GM19238 (cell line): ENCODE measurements around the gene NOVA1.

Source experiments
- DNase-seq: peaks from one replicate; pipeline ENCODE4 v3.0.0; 2011; ENCODE audit warnings: low spot score; ENCODE audit not compliant: insufficient read length

Gene NOVA1

DNA sequence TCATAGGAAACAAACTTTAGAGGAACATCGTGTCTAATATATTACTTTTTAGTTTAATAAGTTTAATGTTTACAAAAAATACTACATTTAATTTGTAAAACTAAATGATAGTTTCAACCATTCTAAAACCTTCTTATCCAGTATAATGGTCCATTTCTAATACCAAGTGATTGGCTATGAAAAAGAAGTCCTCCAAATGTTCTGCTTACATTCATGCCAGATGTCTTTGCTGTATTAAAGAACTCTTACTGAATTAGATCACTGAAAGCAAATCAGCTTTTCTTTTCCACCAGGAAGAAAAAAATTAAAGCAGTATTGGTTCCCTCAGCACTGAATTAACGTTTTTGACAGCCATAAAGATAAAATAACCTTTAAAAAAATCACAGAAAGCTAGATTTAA lies 3.7 kb downstream of the NOVA1 start:
- DNase-seq = no peak

DNA sequence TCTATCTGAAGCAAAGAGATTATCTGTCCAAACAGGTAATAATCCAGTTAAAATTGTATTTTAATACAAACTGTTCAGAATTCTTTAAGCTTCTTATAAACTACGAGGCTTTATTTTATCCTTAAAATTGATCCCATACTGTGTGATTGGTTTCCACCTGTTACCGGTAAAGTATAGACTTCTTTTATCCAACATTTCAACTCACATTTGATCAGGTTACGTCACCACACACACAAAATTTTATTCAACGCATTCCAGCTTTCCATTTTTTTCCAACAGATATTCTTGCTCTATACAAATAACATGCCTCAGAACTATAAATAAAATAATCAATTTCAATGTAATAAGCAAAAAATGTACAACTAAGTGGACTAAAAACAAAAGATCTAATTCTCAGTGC lies 4.5 kb downstream of the NOVA1 start:
- no peak for DNase-seq

DNA sequence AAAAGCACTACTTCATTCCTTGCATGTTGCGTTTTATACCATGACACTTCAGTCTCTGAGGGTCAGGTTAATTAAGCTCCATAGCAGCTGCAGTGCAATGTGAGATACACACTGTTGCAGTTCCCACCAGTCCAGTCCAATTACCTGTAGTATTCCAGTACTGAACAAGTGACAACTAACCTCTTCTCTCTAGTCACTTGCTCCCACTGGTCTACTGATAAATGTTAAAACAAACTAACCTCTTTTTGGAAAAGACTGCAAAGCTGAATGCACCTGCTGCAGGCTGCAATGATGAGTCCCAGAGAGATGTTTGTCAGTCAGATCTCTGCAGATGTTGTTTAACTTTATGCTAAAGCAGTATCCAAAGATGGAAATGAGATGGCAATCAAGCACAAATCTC lies 7.9 kb downstream of the NOVA1 start:
- no peak for DNase-seq

DNA sequence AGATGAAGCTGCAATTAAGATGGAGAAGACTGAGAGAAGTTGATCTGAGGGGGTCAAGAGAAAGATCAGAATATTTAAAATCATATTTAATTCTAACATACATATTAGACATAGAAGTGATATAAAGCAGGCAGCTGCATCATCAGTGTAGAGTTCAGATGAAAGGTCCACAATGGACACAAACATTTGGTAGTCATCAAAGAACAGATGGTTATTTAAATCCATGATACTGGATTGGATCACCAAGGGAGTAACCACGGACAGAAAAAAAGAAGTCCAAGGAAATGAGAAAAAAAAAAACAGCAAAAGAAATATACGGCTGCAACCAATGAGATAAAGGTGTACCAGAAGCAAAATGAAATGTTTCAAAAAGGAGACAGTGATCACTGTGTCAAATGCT lies 20.1 kb downstream of the NOVA1 start:
- DNase-seq = no peak

DNA sequence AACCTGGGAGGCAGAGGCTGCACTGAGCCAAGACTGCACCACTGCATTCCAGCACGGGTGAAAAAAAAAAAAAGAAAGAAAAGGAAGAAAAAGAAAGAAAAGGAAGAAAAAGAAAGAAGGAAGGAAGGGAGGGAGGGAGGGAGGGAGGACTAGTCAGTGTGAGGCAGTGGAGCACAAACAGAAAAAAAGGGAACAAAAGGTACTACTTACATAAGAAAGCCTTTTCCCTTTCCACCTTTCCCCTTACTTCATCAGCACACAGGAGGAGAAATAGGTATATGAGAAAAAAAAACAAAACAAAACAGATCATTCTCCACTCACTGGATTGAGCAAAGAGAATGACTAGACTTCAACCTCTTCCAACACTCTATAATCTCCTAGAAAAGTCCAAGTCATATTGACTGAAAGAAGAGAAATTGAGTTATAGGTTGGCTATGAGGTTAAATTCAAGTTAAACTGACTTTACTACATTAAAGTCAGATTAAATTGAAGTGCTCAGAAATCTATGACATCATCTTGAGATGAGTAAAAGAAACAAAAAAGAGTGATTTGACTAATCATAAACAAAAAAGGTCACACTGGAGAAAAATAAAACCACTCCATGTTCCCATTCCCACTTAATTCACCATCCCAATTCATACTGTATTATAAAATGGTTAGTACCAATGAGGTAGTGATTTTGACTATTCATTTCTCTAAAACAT lies 43.6 kb downstream of the NOVA1 start:
- DNase-seq = no peak

DNA sequence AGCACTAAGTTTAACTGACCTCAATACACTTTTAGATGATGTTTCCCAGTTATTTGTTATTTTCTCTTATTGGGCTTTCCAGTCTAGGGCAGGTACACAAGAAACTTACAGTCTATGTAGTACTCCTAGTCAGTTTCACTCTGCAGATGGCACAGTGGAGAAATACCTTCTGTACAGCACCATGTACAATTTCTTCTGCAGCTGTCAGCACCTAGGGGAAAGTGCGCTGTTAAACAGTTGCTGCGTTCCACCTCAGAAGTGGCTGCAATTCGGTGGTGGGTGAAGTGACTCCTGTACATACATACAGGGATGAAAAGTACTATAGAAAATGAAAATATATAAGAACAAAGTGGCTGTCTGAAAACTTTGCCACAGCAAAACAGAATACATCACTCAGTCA lies 48.3 kb downstream of the NOVA1 start:
- no peak for DNase-seq

DNA sequence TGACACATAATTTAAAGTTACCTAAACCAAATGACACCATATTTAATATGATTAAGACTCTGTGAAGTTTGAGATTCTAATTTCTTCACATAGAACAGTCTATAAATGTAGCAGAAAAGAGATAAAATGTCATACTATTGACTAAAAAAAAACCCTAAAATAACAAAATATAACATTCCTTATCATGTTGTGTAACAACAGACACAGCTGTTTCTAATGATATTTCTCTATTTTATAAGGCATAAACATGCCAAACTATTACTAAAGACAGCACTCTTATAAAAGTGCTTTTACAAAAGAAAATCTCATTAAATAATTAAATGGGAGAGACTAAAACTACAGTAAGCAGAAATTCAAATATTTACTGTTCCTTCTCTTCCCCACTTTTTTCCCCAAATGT lies 49.4 kb downstream of the NOVA1 start:
- no peak for DNase-seq

DNA sequence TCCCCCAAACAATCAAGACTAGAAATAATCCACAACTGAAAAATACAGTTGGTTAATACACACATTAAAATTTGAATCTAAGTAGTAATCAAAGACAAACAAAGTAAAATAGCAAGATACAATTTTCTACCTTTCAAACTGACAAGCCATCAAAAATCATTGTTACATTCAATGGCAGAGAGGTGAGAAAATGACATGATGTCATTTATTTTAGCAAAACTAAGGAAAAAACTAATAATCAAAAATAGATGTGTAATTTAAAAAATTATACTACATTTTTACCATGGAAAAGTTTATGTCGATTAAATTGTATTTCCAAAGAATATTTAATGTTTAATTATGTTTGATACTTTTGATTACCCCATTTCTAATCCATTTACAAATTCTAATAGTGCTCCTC lies 59.7 kb downstream of the NOVA1 start:
- DNase-seq = no peak

DNA sequence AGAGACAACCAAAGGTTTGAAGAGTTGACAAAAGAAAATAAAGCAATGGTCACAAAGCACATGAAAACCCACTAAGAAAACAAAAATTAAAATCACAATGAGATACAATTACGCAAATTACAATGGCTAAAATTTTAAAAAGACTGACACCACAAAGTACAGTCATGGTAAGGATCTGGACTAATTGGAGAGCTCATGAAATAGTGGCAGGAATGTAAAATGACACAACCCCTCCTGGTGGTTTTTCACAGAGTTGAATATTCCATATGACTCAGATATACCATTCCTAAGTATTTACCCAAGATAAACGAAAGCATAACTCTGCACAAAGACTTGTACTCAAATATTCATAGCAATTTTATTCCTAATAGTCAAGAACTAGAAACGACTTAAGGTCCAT lies 65.9 kb downstream of the NOVA1 start:
- no peak for DNase-seq

DNA sequence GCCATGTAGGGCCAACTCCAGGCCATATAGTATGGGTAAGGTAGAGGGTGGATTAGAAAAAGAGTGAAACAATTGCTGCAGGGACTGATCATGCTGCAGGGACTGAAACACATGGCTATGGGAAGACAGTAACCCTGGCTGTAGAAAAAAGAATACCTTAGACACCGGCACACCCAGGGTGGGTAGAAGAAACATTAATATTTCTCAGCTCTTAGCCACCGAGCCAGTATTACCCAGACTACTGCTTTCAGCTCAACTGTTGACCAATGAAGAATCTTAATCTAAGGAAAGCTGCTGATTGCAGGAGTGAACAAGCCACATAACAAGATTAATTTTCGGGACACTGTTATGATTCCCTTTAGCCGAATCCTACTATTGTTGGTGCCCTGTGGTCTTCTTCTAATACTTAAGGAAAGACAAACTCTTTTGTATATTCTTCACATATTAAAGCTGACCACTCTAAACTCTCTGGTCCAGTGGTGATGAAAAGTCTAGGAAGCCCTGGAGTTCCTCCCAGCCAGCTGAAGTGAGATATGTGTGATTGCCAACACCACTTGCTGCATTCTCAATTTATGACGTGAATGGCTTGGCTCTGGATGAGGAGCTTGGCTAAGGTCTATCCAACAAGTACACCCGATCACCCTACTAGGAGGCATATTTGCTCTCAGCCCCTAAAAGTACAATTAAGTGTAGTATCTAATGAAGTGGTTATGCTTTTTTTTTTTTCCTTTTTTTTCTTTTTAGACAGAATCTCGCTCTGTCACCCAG lies 69.2 kb downstream of the NOVA1 start:
- DNase-seq = no peak

DNA sequence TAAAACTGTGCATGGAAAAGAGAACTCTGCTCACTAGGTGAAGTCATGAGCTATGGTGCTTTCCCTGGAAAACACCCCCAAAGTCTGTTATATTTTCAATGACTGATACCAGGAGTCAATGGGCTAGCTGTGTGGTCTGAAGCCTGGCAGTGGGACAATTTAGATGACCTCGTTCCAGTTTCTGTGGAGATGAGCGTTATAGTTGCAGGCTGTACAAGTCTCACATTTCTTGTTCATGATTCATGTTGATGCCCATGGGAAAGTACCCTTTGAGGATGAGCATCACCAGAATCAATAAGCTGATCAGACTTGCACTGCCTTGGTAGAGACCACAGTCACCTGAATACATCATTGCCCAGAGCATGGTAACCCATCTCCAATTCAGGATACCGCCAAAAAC lies 70.7 kb downstream of the NOVA1 start:
- DNase-seq = no peak

DNA sequence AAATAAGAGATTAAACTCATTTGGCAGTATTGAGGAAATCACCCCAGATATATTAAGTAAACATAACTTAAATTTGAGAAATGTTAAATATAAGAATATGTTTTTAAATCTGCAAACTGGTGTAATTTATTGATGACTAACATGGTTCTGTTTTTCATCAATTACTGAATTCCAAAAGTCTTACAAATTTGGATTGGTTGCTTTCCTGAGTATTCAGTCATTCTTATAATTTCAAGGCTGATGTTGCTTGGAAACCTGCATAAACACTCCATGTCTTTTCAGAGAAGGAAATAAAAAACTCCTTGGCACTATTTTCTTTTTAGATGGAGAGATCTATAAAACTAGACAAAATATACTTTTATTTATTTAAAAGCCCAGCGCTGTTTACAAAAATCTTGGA lies 71.7 kb downstream of the NOVA1 start:
- no peak for DNase-seq

DNA sequence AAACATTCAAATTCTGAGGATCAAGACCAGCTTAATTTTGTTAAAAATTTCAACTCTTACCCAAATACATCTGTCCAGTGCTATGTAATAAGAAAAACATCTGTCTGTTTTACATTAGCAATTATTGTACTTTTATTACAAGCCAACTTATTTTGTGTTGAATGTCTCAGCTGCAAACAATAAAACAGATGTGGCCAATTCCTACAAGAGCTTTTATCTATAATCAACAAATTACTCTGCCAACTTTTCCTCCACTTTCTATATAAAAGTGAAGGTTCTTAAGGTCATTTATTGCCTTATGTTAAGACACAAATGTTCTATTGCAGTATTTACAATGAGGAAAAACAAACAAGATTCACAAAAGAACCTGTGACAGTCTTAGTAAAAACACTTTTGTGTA lies 72.7 kb downstream of the NOVA1 start:
- no peak for DNase-seq

DNA sequence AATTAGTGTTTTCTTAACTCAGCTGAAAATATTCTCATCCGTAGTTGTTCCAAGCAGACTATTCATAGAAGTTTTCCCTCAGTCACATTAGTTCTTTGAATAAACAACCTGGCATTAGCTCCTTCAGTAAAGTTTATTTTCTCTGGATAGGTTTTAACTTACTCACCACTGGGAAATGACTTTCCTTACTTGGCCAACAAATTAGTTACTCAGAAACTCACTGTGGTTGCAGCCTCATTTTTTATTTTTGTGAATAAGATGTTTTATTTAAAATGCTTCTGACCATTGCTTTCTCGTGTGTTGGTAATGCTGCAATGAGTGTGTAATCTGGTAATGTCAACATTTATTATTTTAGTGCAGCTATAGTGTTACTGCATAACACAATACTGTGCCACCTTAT lies 74.9 kb downstream of the NOVA1 start:
- DNase-seq = no peak

DNA sequence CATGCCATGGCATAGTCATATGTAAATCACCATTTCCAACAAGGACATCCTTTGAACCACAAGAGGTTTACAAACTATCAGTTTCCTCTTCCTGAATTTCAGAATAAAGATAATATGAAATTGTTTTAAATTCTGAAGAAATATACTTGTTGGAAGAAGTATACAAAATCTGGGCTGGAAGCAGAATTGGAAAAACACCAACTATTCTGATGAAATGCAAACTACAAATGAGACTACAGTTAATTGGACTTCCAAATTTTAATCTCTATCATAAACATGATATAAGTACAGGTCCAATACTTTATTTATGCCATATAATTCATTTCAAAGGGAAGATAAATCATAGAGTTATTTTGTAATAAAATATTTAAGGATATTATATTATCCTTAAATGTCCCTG lies 80.1 kb downstream of the NOVA1 start:
- DNase-seq = no peak

DNA sequence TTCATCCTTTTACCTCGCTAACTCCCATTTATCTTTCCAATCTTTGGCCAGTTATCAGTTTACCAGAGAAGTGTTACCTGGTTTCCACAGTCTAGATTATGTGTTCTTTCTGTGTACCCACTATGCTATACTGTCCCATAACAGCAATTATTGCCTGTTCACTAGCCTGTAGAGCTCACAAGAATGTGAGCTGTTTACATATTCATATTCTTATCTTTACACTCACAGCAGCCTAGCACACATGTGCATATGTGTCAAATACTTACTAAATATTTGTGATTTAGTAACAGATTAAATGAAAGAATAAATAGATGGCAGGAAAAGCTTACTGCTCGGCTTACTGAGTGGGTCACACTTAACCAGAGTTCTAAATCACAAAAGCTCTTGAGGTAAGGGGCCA lies 97.8 kb downstream of the NOVA1 start:
- DNase-seq = no peak

DNA sequence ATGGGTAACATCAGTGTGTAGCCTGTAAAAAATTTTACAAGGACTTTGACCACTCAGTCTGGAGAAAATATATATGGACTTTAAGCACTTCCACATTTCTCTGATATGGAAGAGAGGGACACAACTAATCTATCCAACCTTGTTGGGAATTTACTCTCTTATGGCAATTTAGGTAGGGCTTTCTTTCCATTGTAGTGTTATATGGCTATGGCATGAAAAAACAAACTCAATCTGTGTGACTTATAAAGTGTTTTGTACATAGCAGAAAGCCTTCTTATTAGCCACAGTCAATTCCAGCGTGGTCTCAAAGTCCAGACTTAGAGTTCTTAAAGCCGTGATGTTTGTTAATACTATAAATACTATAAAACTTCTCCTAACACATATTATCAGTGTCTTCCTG lies 98.3 kb downstream of the NOVA1 start:
- DNase-seq = no peak

DNA sequence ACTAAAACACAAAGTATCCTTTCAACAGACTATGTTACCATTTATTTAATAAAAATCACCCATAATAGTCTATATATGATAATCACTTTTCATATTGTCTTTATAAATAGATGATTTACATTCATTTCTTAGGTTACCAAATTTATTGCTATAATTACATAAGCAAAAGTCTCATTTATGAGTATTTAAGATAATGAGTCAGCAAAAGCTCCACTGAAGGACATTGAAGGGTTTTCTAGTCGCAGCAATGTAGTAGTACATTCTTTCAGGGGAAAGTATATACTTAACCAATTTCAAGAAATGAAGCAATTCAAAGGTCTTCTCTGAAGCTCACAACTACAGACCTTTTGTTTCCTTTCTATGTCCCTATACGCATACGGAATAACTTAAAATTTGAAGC lies 110.9 kb downstream of the NOVA1 start:
- no peak for DNase-seq

DNA sequence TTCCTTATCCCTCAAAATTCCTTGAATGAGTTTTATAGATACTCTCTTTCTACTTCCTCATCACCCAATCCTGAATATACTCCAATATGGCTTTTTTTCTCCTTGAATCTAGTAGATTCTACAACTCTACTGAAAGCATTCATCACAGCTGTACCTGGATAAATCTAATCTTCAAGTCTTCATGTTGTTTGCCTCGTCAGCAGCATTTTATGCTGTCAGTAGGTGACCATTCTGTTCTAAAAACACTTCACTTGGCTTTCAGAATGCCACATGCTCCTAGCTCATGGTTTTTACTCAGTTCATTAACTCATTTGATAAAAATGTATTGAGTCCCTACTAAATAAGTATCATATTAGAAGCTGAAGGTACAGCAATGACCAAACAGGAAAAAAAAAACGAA lies 113.3 kb downstream of the NOVA1 start:
- no peak for DNase-seq

DNA sequence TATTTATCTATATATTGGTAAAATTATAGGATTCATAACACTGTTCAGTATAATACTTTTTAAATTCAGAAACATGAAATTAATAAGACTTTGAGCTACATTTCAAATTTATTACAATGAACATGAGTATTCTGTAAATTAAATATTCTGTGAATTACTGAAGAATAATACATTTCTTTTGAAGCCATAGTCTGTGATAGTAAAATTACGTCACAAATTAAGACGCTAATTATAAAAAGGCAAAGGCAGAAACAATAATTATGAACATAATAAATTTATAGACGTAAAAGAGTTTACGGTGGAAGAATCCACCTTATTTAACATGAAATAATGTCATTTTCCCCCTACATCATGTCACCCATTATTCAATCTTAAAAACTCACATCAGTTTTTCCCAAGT lies 118.9 kb downstream of the NOVA1 start:
- no peak for DNase-seq

DNA sequence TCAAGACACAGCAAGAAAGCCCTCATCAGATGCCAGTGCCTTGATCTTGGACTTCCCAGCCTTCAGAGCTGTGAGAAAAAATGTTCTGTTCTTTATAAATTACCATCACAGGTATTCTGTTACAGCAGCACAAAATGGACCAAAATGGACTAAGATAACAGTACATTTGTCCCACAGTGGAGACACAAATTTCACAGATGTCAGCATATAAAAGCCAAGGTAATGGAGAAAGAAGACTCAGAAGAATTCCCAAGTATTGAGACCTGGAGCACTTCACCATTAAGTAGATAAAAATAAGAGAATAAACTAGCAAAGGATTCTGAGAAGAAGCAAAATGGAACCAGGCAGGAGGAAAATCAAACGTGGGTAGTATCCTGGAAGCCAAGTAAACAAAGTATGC lies 131.0 kb downstream of the NOVA1 start:
- no peak for DNase-seq

DNA sequence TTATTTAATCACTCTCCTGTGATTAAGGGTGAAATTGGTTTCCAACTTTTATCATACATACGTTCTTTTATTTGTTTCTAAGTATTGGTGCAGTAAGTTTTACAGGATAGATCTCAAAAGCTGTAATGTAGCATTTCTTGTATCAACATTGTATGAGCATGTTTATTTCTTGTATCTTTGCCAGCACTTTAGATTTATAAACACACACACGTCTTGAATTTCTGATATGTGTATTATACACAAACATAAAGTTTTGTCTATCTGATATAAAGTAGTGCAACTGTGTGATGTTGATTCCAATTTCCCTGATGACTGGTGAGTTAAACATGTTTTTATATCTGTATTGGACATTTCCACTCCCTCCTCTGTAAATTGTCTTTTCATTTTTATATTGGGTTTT lies 134.7 kb downstream of the NOVA1 start:
- no peak for DNase-seq

DNA sequence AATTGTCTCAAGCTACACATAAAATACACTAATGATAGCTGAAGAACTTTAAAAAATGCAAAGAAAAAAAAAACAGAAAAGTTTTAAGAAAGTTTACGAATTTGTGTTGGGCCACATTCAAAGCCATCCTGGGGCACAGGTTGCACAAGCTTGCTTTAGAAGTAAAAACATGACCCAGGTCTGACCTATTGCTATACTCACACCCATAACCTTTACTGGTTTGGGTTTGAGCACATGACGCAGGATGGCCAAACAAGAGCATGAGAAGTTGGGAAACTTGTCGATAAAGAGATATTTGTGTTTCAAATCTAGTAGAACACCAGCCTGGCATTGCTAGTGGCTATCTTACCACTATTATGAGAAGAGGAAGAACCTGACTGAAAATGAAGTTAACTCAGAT lies 143.7 kb downstream of the NOVA1 start:
- no peak for DNase-seq
